GM12875 (cell line): Measurements from ENCODE around the gene PLEKHB2.
"Not testable (repeated sequence)": the region's sequence is repeated elsewhere in the genome, so short reads cannot be mapped to it uniquely, and the experiment has no call there.

Experiments
- H3K4me3 ChIP-seq: one replicate; pipeline ENCODE4 v1.5.1; 2011; ENCODE audit warnings: low read depth, low read length, control low read depth
- TF ChIP-seq, protein P1 (sequence below): IDR thresholded peaks from 2 replicates; pipeline ENCODE4 v1.5.1; 2011; ENCODE audit warnings: low read depth, mild to moderate bottlenecking, control low read depth, inconsistent platforms, low read length, moderate library complexity, borderline replicate concordance; ENCODE audit not compliant: insufficient read depth

Gene PLEKHB2

DNA sequence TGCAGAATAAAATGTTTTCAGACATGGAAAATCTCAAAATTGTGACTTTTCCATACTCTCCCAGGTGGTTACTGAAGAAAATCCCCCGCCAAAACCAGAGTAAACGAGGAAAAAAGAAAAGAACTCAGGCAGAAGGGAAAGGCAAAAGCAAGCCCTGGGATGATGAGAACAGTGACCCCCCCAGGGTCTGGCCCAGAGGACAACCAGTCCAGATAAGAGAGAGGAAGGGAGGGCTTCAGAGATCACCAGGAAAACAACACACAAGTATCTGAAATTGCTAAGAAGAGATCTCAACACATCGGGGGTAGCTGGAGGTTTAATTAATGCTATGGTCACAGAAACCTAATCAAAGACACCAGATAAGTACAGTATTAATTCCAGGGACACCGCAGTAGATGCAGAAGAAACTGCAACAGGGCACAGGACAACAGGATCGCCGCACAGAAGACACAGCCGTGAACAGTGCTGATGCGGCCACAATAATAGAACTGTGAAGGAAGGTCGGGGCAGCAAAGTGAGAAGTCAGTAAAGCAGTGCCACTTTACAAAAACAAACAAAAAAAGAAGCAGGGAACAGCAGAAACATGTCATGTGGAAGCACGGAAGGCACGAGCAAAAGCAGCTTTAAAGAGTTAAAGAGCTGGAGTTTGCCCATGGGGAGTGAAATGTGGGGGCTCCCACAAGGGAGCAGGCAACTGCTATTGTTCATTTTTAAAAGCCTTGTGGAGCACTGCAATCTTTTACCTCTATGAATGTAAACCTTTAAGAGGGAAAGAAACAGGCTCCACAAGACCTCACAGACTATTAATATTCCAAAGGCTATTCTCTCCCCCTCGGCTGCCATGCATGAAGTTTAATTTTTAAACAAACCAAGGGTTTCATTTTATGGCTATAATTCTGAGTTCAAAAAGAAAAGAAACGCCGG is 40.3 kb upstream of the PLEKHB2 start:
- TF ChIP-seq, protein P1, sequence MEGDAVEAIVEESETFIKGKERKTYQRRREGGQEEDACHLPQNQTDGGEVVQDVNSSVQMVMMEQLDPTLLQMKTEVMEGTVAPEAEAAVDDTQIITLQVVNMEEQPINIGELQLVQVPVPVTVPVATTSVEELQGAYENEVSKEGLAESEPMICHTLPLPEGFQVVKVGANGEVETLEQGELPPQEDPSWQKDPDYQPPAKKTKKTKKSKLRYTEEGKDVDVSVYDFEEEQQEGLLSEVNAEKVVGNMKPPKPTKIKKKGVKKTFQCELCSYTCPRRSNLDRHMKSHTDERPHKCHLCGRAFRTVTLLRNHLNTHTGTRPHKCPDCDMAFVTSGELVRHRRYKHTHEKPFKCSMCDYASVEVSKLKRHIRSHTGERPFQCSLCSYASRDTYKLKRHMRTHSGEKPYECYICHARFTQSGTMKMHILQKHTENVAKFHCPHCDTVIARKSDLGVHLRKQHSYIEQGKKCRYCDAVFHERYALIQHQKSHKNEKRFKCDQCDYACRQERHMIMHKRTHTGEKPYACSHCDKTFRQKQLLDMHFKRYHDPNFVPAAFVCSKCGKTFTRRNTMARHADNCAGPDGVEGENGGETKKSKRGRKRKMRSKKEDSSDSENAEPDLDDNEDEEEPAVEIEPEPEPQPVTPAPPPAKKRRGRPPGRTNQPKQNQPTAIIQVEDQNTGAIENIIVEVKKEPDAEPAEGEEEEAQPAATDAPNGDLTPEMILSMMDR: no peak
- no peak overlapping the region for H3K4me3 ChIP-seq

DNA sequence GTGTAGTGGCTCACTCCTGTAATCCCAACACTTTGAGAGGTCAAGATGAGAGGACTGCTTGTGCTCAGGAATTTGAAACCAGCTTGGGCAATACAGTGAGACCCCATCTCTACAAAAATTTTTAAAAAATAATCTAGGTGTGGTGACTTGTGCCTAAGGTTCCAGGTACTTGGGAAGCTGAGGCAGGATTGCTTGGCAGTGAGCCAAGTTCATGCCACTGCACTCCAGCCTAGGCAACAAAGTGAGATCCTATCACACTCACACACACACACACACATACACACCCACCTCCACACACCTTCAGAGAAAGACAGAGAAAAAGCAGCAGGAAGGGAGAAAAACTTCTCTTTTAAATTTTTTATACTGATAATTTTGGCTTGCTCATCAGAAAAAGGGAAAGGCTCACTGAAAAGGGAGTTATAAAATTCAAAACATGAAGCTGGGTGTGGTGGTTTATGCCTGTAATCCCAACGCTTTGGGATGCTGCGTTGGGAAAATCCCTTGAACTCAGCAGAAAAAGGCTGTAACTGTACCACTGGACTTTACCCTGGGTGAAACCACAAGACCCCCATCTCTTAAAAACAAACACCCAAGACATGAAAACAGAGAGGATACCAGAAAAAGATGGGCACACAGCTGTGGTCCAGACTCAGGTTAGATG is 37.5 kb upstream of the PLEKHB2 start:
- TF ChIP-seq, protein P1: no peak
- H3K4me3 ChIP-seq: no peak overlapping the region

DNA sequence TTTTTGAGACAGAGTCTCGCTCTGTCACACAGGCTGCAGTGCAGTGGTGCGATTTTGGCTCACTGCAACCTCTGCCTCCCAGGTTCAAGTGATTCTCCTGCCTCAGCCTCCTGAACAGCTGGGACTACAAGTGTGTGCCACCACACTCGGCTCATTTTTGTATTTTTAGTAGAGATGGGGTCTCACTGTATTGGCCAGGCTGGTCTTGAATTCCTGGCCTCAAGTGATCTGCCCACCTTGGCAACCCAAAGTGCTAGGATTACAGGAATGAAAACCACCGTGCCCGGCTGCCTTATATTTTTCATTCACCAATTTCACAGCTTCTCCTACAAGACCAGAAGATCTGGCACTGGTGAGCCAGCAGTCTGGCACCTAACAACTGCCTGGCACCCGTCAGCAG is 37.0 kb upstream of the PLEKHB2 start:
- H3K4me3 ChIP-seq: not testable (repeated sequence)

DNA sequence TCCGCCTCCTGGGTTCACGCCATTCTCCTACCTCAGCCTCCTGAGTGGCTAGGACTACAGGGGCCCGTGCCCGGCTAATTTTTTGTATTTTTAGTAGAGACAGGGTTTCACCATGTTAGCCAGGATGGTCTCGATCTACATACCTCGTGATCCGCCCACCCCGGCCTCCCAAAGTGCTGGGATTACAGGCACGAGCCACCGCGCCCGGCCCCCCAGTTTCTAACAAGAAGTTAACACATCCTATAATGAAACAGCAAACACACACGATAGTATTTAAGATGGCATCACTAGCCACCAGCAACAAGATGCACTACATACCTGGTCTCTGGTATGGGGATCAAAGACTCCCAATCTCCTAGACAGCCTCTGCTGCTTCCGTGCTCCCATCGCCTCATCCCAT is 29.6 kb upstream of the PLEKHB2 start:
- not testable (repeated sequence) for H3K4me3 ChIP-seq

DNA sequence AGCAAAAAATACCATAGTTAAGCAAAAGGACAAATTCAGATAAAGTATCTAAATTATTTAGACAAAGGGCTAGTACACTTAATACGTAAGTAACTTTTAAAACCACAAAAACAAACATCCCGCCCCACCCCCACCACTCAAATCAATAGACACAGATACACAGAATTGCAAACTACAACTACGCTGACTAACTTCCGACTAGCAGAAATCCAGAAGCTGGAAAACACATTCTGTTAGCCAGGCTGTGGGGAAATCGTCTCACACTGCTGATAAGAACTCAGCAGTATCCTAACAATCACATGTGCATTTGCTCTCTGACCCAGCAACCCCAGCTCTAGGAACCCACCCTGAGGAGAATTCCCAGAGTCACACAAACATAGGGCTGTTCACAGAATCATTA is 28.4 kb upstream of the PLEKHB2 start:
- TF ChIP-seq, protein P1: no peak
- no peak overlapping the region for H3K4me3 ChIP-seq

DNA sequence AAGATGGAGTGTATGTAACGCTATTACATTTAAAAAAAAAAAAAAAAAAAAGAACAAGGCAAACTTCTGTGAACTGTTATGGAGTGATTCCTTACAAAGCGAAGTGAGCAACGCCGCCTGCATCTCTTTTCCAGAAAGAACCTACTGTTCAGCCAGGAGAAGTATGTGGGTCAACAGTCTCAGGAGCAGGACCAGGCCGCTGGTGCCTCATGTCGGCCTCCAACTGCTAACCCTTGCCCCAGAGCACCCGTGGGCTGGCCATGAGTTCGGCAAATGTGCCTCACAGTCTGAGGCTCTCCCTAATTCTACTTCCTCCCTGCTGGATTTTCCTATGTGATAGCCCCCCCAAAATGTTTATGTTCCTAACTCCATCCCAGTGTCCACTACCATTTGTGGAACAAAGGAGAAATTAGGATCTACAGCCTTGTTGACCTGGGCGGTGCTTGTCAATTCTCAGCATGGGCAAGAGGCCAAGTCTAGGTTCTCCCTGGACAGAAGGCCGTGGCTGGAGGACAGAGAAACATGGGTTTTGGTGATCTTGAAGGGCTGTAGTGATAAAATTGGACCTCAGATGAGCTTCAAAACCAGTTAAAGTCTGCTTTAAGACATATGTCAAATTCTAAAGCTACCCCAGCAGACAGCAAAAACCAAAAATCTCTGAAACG is 27.8 kb upstream of the PLEKHB2 start:
- TF ChIP-seq, protein P1: no peak
- H3K4me3 ChIP-seq: no peak overlapping the region

DNA sequence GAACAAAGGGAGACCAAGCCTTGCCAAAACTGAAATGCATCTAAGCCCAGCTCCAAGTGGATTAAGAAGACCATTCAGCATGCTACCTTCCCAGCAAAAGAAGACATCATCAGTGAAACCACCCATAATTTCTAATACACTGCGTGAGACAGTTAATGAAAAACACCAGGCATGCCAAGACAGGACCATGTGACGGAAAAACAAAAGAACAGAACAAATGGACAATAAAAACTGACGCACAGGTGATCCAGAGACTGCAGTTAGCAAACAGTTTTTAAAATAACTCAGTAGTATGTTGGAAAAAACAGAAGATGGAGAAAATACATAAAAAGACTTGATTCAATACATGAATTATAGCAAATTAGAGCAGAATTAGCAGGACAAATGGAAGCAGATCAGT is 27.2 kb upstream of the PLEKHB2 start:
- TF ChIP-seq, protein P1: no peak
- no peak overlapping the region for H3K4me3 ChIP-seq

DNA sequence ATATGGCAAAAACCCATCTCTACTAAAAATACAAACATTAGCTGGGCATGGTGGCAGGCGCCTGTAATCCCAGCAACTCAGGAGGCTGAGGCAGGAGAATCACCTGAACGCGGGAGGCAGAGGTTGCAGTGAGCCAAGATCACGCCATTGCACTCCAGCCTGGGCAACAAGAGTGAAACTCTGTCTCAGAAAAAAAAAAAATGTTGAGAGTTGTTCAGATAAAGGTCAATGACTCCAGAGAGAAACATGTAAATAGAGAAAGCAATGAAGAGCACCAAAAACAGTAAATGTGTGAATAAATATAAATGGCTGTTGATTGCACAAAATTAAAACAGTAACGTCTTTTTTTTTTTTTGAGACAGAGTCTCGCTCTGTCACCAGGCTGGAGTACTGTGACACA is 25.2 kb upstream of the PLEKHB2 start:
- H3K4me3 ChIP-seq: not testable (repeated sequence)
